ENCODE data around the gene IGDCC3. TPM values are rescaled to one million over a fixed set of nuclear protein-coding genes. Genes with fewer than 3 reads are reported as not detected.

Gene IGDCC3
- total and polyA plus RNA-seq, 2 donors from 2014 or later, result 0.22 to 0.49 TPM

DNA sequence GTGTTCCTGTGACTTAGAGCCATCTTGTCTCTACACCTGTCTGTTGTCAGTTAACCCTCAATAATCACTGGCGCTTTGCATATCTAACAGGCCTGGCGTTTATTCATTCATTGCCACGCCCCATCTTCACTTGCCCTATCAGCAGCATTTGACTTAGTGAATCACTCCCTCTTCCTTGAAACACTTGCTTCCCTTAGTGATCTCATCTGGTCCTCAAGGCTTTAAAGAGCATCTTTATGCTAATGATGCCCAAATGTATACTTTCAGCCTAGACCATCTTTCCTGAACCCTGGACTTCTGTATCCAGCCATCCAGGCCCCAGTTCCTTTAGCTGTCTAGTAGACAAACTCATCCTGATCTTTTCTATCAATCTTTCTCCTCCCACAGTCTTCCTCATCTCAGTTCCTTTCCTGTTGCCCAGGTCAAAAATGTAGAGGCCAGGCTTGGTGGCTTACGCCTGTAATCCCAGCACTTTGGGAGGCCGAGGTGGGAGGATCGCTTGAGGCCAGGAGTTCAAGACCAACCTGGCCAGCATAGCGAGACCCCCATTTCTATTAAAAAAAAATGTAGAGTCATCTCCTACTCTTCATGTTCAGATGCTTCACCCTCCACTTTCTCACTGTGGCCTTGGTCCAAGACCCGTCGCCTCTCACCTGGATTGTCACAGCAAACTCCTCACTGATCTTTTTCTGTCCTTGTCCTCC lies 46.3 kb upstream of the IGDCC3 start:
- intact Hi-C loops (cut with DNase I), result no loop called here
- Histone ChIP-seq H3K27me3 (ENCODE audit: control insufficient read depth, insufficient read depth, low read length) (no peaks in the 10 kb centered on the region), H3K27ac (ENCODE audit: low read depth in 2 of 2, low read length in 2 of 2) (no peak overlapping the region), H3K9me3 (ENCODE audit: control insufficient read depth in 2 of 3, insufficient read depth in 1 of 3, low read length in 3 of 3) (no peaks in the 10 kb centered on the region), H3K36me3 (ENCODE audit: control insufficient read depth in 2 of 3, insufficient read depth in 3 of 3, low read length in 3 of 3) (no peaks in the 10 kb centered on the region), H3K4me1 (ENCODE audit: control insufficient read depth in 2 of 3, insufficient read depth in 2 of 3, low read depth in 1 of 3, low read length in 3 of 3) (peaks cover 0 to 13% (median 5%) of the 10 kb centered on the region in 3 donors), H3K4me3 (ENCODE audit: low read length in 3 of 3) (no peak overlapping the region), H3K9ac (ENCODE audit: low read length in 3 of 3) (no peak overlapping the region)
- no peak for TF ChIP-seq CTCF (IDR thresholded peaks at IDR 0.05; ENCODE audit: borderline replicate concordance, extremely low read depth, insufficient read depth)
- DNase-seq (no peak), FAIRE-seq (no peak)

DNA sequence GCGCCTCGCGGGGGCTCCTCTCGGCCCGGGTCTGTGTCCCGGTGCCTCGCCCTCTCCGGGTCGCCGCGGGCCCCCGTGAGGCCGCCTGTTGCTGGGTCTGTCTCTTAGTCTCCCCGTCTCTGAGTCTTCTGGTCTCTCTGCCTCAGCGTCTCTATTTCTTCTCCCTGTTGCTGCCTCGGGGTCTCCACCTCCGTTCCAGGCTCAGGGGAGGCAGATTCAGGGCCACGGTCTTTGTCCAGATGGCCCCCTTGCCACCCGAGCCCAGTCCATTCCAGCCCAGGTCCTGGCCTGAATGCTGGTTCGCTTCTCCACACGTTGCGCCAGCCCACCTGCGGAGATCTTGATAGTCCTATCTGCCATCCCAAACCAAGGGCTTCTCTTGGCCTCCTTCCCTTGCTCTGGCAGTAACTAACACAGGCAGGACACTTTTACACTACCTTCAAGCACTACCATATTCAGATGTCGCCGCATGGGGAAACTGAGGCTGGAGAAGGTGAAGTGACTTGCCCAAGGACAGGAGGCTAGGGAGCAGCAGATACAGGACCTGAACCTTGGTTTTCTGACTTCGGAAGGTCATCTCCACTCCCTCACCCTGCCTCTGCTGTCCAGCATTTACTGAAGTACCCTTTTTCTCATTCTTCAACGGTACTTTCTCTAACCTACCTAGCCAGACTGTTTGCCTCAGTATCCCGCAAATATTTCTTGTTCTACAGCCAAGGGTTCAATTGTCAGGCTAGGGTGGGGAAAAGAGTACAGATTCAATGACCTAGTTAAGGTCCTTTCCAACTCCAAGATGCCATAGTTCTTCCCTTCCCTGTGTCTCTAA lies 45.6 kb upstream of the IGDCC3 start:
- no peaks in the 10 kb centered on the region for H3K36me3 ChIP-seq (ENCODE audit: control insufficient read depth in 2 of 3, insufficient read depth in 3 of 3, low read length in 3 of 3)
- H3K27ac ChIP-seq (ENCODE audit: low read depth in 2 of 2, low read length in 2 of 2), result no peak overlapping the region
- no peak overlapping the region for H3K9ac ChIP-seq (ENCODE audit: low read length in 3 of 3)
- intact Hi-C loops (cut with DNase I), result no loop called here
- H3K4me1 ChIP-seq (ENCODE audit: control insufficient read depth in 2 of 3, insufficient read depth in 2 of 3, low read depth in 1 of 3, low read length in 3 of 3), result peaks cover 0 to 13% (median 5%) of the 10 kb centered on the region in 3 donors
- FAIRE-seq (no peak), DNase-seq (no peak)
- no peak for TF ChIP-seq CTCF (IDR thresholded peaks at IDR 0.05; ENCODE audit: borderline replicate concordance, extremely low read depth, insufficient read depth)
- no peaks in the 10 kb centered on the region for H3K9me3 ChIP-seq (ENCODE audit: control insufficient read depth in 2 of 3, insufficient read depth in 1 of 3, low read length in 3 of 3)
- no peaks in the 10 kb centered on the region for H3K27me3 ChIP-seq (ENCODE audit: control insufficient read depth, insufficient read depth, low read length)
- no peak overlapping the region for H3K4me3 ChIP-seq (ENCODE audit: low read length in 3 of 3)

DNA sequence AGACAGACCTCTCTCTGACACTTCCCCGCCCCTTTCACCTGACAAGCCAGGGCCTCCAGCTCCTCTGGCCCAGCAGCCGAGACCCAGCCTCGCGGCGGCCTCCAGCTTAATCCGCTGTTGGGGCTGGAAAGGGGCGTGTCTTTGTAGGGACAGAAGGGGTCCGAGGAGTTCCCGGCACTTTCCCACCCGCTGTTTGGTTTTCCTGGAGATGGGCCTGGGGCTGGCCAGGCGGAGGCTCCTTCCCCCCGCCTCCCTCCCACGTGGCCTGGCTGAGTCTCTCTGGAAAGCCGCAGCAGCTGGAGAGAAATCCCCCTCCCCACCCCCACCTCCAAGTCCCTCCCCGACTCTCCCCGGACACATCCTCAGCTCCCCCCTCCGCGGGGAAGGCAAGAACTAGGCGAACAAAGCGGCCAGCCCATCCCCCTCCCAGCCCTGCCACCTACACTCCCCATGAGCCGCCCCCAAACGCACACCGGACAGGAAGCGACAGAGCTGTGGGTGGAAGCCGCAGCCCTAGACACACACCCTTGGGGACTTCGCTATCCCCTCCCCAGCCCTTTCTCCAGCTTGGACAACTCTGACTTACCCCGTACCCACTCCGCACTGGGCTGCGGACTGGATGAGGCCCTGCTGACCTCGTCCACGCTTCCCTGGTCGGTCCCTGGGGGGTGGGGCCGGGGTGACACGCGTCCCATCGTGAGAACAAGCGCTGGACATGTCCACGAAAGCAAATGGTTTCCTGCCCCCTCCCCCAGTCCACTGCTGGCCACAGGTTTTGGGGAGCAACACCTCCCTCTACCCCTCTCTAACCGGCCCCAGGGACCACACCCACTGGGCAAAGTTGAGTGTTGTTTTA lies 43.8 kb upstream of the IGDCC3 start:
- Histone ChIP-seq H3K27me3 (ENCODE audit: control insufficient read depth, insufficient read depth, low read length) (no peaks in the 10 kb centered on the region), H3K27ac (ENCODE audit: low read depth in 2 of 2, low read length in 2 of 2) (no peak overlapping the region), H3K36me3 (ENCODE audit: control insufficient read depth in 2 of 3, insufficient read depth in 3 of 3, low read length in 3 of 3) (no peaks in the 10 kb centered on the region), H3K9me3 (ENCODE audit: control insufficient read depth in 2 of 3, insufficient read depth in 1 of 3, low read length in 3 of 3) (no peaks in the 10 kb centered on the region), H3K9ac (ENCODE audit: low read length in 3 of 3) (peak overlapping the region in 2 of 3 donors; percentile 10 to 29), H3K4me3 (ENCODE audit: low read length in 3 of 3) (peak overlapping the region; percentile 30 to 76 (median 54)), H3K4me1 (ENCODE audit: control insufficient read depth in 2 of 3, insufficient read depth in 2 of 3, low read depth in 1 of 3, low read length in 3 of 3) (peaks cover 0 to 13% (median 5%) of the 10 kb centered on the region in 3 donors)
- FAIRE-seq (no peak), DNase-seq (peak in 4 of 5 donors; percentile 80 to 94 (median 86))
- no peak for TF ChIP-seq CTCF (IDR thresholded peaks at IDR 0.05; ENCODE audit: borderline replicate concordance, extremely low read depth, insufficient read depth)
- intact Hi-C loops (cut with DNase I), result no loop called here
